IMR-90 (cell line): ENCODE results near the gene TRPM4. TPM values are rescaled to one million over a fixed set of nuclear protein-coding genes. Genes with fewer than 3 reads are reported as not detected.

ENCODE experiments used
- ATAC-seq: fragments of 200-7000 bp; cut with Tn5 transposase; 2 replicates; pipeline ENCODE4 v1.9.1; 2020; ENCODE audit warnings: low read depth, mild to moderate bottlenecking, moderate library complexity
- BruUV-seq: library from RNA; stranded (reverse); fragments of 400-500 nt; replicated peaks from 2 replicates; lab custom pipeline; 2021; lab: Mats Ljungman, UMichigan
- CTCF ChIA-PET: fragments of 300-600 bp; formaldehyde crosslinking; extraction: SDS; loops from one replicate; lab custom pipeline; 2021; ENCODE audit warnings: antibody characterized with exemption; lab: Yijun Ruan, JAX
- POLR2A ChIA-PET: fragments of 300-600 bp; sonication (Branson Sonifier 250); formaldehyde crosslinking; loops from one replicate; lab custom pipeline; 2022; ENCODE audit warnings: antibody characterized with exemption; ENCODE audit not compliant: unreplicated experiment; lab: Charles Lee
- DNase-seq: peaks from one replicate; pipeline ENCODE4 v3.0.0; 2013
- H2AFZ ChIP-seq: replicated peaks from 2 replicates; pipeline ENCODE3; 2013; ENCODE audit warnings: low read length, mild to moderate bottlenecking; ENCODE audit not compliant: poor library complexity
- H2AK5ac ChIP-seq: 2 replicates; pipeline ENCODE4 v1.6.1; 2013; ENCODE audit warnings: low read depth, low read length, inconsistent platforms
- H2AK9ac ChIP-seq: replicated peaks from 2 replicates; pipeline ENCODE3; 2013; ENCODE audit warnings: mild to moderate bottlenecking, low read depth, low read length, moderate library complexity; ENCODE audit not compliant: poor library complexity
- H2BK120ac ChIP-seq: 2 replicates; pipeline ENCODE4 v1.6.1; 2013; ENCODE audit warnings: low read depth, low read length, inconsistent platforms
- H2BK15ac ChIP-seq: 3 replicates; pipeline ENCODE4 v1.6.1; 2013; ENCODE audit warnings: low read depth, low read length, inconsistent platforms
- H2BK20ac ChIP-seq: 2 replicates; pipeline ENCODE4 v1.6.1; 2013; ENCODE audit warnings: low read depth, mild to moderate bottlenecking, inconsistent platforms, low read length, moderate library complexity
- H2BK5ac ChIP-seq: 2 replicates; pipeline ENCODE4 v1.6.1; 2013; ENCODE audit warnings: mild to moderate bottlenecking, low read depth, low read length, inconsistent platforms; ENCODE audit not compliant: poor library complexity, severe bottlenecking
- H3K14ac ChIP-seq: replicated peaks from 2 replicates; pipeline ENCODE4 v1.6.1; 2013; ENCODE audit warnings: low read depth, low read length, inconsistent platforms
- H3K18ac ChIP-seq: 2 replicates; pipeline ENCODE4 v1.6.1; 2013; ENCODE audit warnings: low read depth, low read length, control low read depth
- H3K23ac ChIP-seq: 2 replicates; pipeline ENCODE4 v1.6.1; 2013; ENCODE audit warnings: low read depth, low read length, inconsistent platforms
- H3K27ac ChIP-seq: 2 replicates; pipeline ENCODE4 v1.5.1; 2013; ENCODE audit warnings: mild to moderate bottlenecking, control low read depth, low read length; ENCODE audit not compliant: insufficient read depth
- H3K27me3 ChIP-seq: 2 replicates; pipeline ENCODE4 v1.6.1; 2013; ENCODE audit warnings: low read length; ENCODE audit not compliant: control insufficient read depth, insufficient read depth
- H3K36me3 ChIP-seq: 2 replicates; pipeline ENCODE4 v1.6.1; 2013; ENCODE audit warnings: low read length, mixed read lengths; ENCODE audit not compliant: control insufficient read depth, insufficient read depth
- H3K4ac ChIP-seq: 2 replicates; pipeline ENCODE4 v1.6.1; 2013; ENCODE audit warnings: low read depth, low read length, inconsistent platforms
- H3K4me1 ChIP-seq: 2 replicates; pipeline ENCODE4 v1.6.1; 2013; ENCODE audit warnings: low read length, mixed read lengths; ENCODE audit not compliant: control insufficient read depth, insufficient read depth
- H3K4me2 ChIP-seq: 2 replicates; pipeline ENCODE4 v1.6.1; 2013; ENCODE audit warnings: low read depth, mild to moderate bottlenecking, control low read depth, low read length, moderate library complexity
- H3K4me3 ChIP-seq: 2 replicates; pipeline ENCODE4 v1.5.1; 2013; ENCODE audit warnings: low read depth, mild to moderate bottlenecking, control low read depth, low read length, moderate library complexity; ENCODE audit not compliant: insufficient read depth
- H3K56ac ChIP-seq: 2 replicates; pipeline ENCODE4 v1.6.1; 2013; ENCODE audit warnings: low read length, inconsistent platforms; ENCODE audit not compliant: insufficient read depth; ENCODE audit errors: extremely low read depth
- H3K79me1 ChIP-seq, 2 experiments: 2 replicates each; pipeline ENCODE4 v1.6.1; 2013; ENCODE audit warnings: low read length in 2 of 2, inconsistent platforms in 1 of 2, low read depth in 1 of 2
- H3K9ac ChIP-seq: 2 replicates; pipeline ENCODE4 v1.6.1; 2013; ENCODE audit warnings: low read depth, low read length, control low read depth
- H3K9me1 ChIP-seq: 2 replicates; pipeline ENCODE4 v1.6.1; 2013; ENCODE audit warnings: low read length, inconsistent platforms; ENCODE audit not compliant: insufficient read depth
- H3K9me3 ChIP-seq: 2 replicates; pipeline ENCODE4 v1.6.1; 2013; ENCODE audit warnings: low read length; ENCODE audit not compliant: control insufficient read depth, insufficient read depth
- H4K20me1 ChIP-seq: 2 replicates; pipeline ENCODE4 v1.6.1; 2013; ENCODE audit warnings: low read length, inconsistent platforms; ENCODE audit not compliant: insufficient read depth
- H4K5ac ChIP-seq: 2 replicates; pipeline ENCODE4 v1.6.1; 2013; ENCODE audit warnings: mild to moderate bottlenecking, low read depth, low read length, control low read depth
- H4K8ac ChIP-seq, 2 experiments: 2 replicates each; pipeline ENCODE4 v1.6.1; 2013; ENCODE audit warnings: low read depth in 2 of 2, low read length in 2 of 2, control low read depth in 1 of 2, inconsistent platforms in 1 of 2
- H4K91ac ChIP-seq: 2 replicates; pipeline ENCODE4 v1.6.1; 2013; ENCODE audit warnings: low read depth, low read length, inconsistent platforms; ENCODE audit not compliant: insufficient read depth
- CEBPB ChIP-seq: IDR thresholded peaks from 2 replicates; pipeline ENCODE4 v1.6.1; 2012; ENCODE audit warnings: low read depth, low read length, improper control_type of control experiment
- CHD1 ChIP-seq: IDR thresholded peaks from 2 replicates; pipeline ENCODE4 v1.6.1; 2012; ENCODE audit warnings: low read depth, low read length, improper control_type of control experiment
- FOS ChIP-seq: fragments of 150-350 bp; IDR thresholded peaks from 2 replicates; pipeline ENCODE4 v1.6.1; 2016; ENCODE audit warnings: low read depth, low read length
- MAZ ChIP-seq: IDR thresholded peaks from 2 replicates; pipeline ENCODE4 v1.6.1; 2012; ENCODE audit warnings: low read depth, mild to moderate bottlenecking, low read length, improper control_type of control experiment, moderate library complexity, borderline replicate concordance
- MXI1 ChIP-seq: IDR thresholded peaks from 2 replicates; pipeline ENCODE4 v1.6.1; 2012; ENCODE audit warnings: low read depth, mild to moderate bottlenecking, low read length, moderate library complexity, borderline replicate concordance
- NFE2L2 ChIP-seq: fragments of 150-350 bp; IDR thresholded peaks from 2 replicates; pipeline ENCODE4 v1.6.1; 2016; ENCODE audit warnings: low read depth, mild to moderate bottlenecking, low read length
- POLR2A ChIP-seq: IDR thresholded peaks from 2 replicates; pipeline ENCODE4 v1.6.1; 2012; ENCODE audit warnings: mild to moderate bottlenecking, low read depth, low read length
- RAD21 ChIP-seq: IDR thresholded peaks from 2 replicates; pipeline ENCODE4 v1.6.1; 2012; ENCODE audit warnings: low read length, improper control_type of control experiment
- RCOR1 ChIP-seq: IDR thresholded peaks from 2 replicates; pipeline ENCODE4 v1.6.1; 2012; ENCODE audit warnings: mild to moderate bottlenecking, low read length, improper control_type of control experiment; ENCODE audit not compliant: insufficient replicate concordance
- RFX5 ChIP-seq: IDR thresholded peaks from 2 replicates; pipeline ENCODE4 v1.8.0; 2012; ENCODE audit warnings: low read depth, mild to moderate bottlenecking, low read length, moderate library complexity
- WGBS, 2 experiments: methylation state at CpG; one replicate each; pipeline versions ENCODE4 v1.1.5 to v1.1.7; 2013; ENCODE audit warnings: missing lambda C conversion rate in 2 of 2; ENCODE audit not compliant: insufficient read length in 1 of 2; ENCODE audit errors: extremely low coverage in 2 of 2; 5-methylcytosine and 5-hydroxymethylcytosine counted together
- dilution Hi-C: fragments of 300-500 bp; cut with HindIII; formaldehyde crosslinking; loops from one replicate; pipeline ENCODE4 v1.14.3; 2018; ENCODE audit warnings: low sequenced_read_pairs; ENCODE audit not compliant: unreplicated experiment
- in situ Hi-C: fragments of 300-500 bp; cut with MboI; formaldehyde crosslinking; loops from 3 replicates; pipeline ENCODE4 v1.14.3; 2019; ENCODE audit warnings: low sequenced_read_pairs, inconsistent platforms, mixed read lengths
- intact Hi-C: fragments of 100-400 bp; cut with micrococcal nuclease; formaldehyde crosslinking; loops from 2 replicates; pipeline ENCODE4 v1.10.0; 2022
- polyA plus RNA-seq, 3 experiments: library from polyadenylated mRNA; depleted of rRNA; stranded (reverse); fragments of >200 nt; gene quantifications; 2 replicates each; pipeline ENCODE4 v1.2.3, GENCODE V29; 2012; ENCODE audit warnings: low replicate concordance in 1 of 3
- total RNA-seq: library from RNA; depleted of rRNA; stranded (reverse); fragments of >200 nt; gene quantifications from 2 replicates; pipeline ENCODE4 v1.2.3, GENCODE V29; 2012
- TF ChIP-seq, protein P1 (sequence below): fragments of 150-350 bp; IDR thresholded peaks from 2 replicates; pipeline ENCODE4 v1.6.1; 2017; ENCODE audit warnings: mild to moderate bottlenecking, antibody characterized with exemption, low read length, low read depth
- TF ChIP-seq, protein P2 (sequence below): conservative IDR thresholded peaks from 2 replicates; pipeline ENCODE4 v1.5.1; 2012; ENCODE audit warnings: mild to moderate bottlenecking, low read depth, low read length, improper control_type of control experiment
- TF ChIP-seq, protein P3 (sequence below): fragments of 150-350 bp; IDR thresholded peaks from 2 replicates; pipeline ENCODE4 v1.6.1; 2016; ENCODE audit warnings: low read depth, mild to moderate bottlenecking, low read length, moderate library complexity, borderline replicate concordance

TRPM4 gene
- total and polyA plus RNA-seq, 2 of the 4 experiments (the other 2 are of a cell fraction), result 2.2 to 19.7 TPM

DNA sequence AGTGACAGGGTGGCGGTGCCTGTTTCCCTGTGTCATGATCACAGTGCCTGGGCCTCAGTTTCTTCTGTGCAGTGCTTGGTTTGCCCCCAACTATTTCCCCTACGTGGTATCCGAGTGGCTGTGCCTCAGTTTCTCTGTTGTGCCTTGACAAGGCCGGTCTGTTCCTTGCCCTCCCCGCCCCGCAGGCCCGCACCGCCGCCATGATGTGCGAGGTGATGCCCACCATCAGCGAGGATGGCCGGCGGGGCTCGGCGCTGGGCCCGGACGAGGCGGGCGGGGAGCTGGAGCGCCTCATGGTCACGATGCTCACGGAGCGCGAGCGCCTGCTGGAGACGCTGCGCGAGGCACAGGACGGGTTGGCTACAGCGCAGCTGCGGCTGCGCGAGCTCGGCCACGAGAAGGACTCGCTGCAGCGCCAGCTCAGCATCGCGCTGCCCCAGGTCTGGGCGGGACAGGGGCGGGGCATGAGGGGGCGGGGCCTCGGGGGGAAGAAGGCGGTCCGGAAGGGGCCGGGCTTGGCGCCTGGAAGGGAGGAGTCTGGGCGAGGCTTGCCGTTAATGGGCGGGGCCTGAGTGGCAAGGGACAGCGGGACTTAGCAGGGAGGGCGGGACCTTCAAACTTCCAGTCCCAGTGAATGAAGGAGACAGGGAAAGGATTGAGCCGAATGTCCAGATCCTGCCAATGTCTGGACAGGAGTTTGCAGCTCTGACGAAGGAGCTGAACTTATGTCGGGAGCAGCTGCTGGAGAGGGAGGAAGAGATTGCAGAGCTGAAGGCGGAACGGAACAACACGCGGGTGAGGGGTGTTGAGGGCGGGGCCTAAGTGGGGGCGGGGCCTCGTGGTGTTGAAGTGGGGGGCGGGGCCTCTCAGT, 29.7 kb upstream of the TRPM4 start:
- intact Hi-C loops, result no loop called here
- dilution Hi-C loops, result no loop called here
- no peak overlapping the region for H3K23ac ChIP-seq
- H2AK9ac ChIP-seq, result peak overlapping the region; percentile 95
- 4% methylated on average over 38 of the region's 63 CpGs; no CpG with 5 or more reads in 1 of the 2 experiments for WGBS, 2 experiments
- ChIA-PET POLR2A (interaction anchor here (0.6 to 0.7 kb wide), 2 partner anchors 50 to 136 kb away, joined by 6 to 8 read pairs; no protein-coding TSS in a partner anchor), CTCF (interaction anchor here (1.1 kb wide), 1 partner anchor 14 kb away, joined by 4 read pairs; the partner anchor contains the start of gene LIN7B)
- H4K20me1 ChIP-seq, result no peaks in the 10 kb centered on the region; the same call in 1 of the 2 replicates
- H3K27me3 ChIP-seq, result peaks cover 4% of the 10 kb centered on the region
- peak overlapping the region; percentile 58 for H4K5ac ChIP-seq
- peak overlapping the region; percentile 38 for H3K9ac ChIP-seq
- H3K36me3 ChIP-seq, result no peaks in the 10 kb centered on the region
- H2BK20ac ChIP-seq, result no peak overlapping the region
- DNase-seq (peak; percentile 95), ATAC-seq (peak; percentile 100)
- peak overlapping the region; percentile 28; the same call in 1 of the 2 replicates for H2BK120ac ChIP-seq
- peak overlapping the region; percentile 98 for H3K4me2 ChIP-seq
- peaks cover 7% of the 10 kb centered on the region; the same call in 1 of the 2 replicates for H3K9me1 ChIP-seq
- BruUV-seq, result no TSS peak
- H3K18ac ChIP-seq, result peak overlapping the region; percentile 8
- H3K27ac ChIP-seq, result peak overlapping the region; percentile 55
- peak overlapping the region; percentile 76 for H2BK5ac ChIP-seq
- H4K8ac ChIP-seq, result peak overlapping the region; percentile 70 to 87
- no peak overlapping the region for H3K56ac ChIP-seq
- peak overlapping the region; percentile 53 for H3K4me3 ChIP-seq
- peak overlapping the region; percentile 100 for H2AFZ ChIP-seq
- peak overlapping the region; percentile 42; the same call in 1 of the 2 replicates for H2AK5ac ChIP-seq
- H3K14ac ChIP-seq, result peak overlapping the region; percentile 61
- H3K9me3 ChIP-seq, result no peaks in the 10 kb centered on the region
- H3K4me1 ChIP-seq, result peaks cover 5% of the 10 kb centered on the region; the same call in 1 of the 2 replicates
- H3K4ac ChIP-seq, result peak overlapping the region; percentile 55
- in situ Hi-C loops, result no loop called here
- no peak overlapping the region for H2BK15ac ChIP-seq
- peak overlapping the region; percentile 57; the same call in 1 of the 2 replicates for H4K91ac ChIP-seq
- no peaks in the 10 kb centered on the region for H3K79me1 ChIP-seq
- TF ChIP-seq POLR2A (no peak), RFX5 (no peak), RCOR1 (no peak), NFE2L2 (no peak), CHD1 (no peak), CEBPB (no peak), FOS (no peak), RAD21 (no peak), MAZ (peak; percentile 14; the same call in 1 of the 2 replicates), MXI1 (peak; percentile 45; the same call in 1 of the 2 replicates)
- TF ChIP-seq, protein P1, sequence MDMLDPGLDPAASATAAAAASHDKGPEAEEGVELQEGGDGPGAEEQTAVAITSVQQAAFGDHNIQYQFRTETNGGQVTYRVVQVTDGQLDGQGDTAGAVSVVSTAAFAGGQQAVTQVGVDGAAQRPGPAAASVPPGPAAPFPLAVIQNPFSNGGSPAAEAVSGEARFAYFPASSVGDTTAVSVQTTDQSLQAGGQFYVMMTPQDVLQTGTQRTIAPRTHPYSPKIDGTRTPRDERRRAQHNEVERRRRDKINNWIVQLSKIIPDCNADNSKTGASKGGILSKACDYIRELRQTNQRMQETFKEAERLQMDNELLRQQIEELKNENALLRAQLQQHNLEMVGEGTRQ, result peak; percentile 63
- TF ChIP-seq, protein P2, sequence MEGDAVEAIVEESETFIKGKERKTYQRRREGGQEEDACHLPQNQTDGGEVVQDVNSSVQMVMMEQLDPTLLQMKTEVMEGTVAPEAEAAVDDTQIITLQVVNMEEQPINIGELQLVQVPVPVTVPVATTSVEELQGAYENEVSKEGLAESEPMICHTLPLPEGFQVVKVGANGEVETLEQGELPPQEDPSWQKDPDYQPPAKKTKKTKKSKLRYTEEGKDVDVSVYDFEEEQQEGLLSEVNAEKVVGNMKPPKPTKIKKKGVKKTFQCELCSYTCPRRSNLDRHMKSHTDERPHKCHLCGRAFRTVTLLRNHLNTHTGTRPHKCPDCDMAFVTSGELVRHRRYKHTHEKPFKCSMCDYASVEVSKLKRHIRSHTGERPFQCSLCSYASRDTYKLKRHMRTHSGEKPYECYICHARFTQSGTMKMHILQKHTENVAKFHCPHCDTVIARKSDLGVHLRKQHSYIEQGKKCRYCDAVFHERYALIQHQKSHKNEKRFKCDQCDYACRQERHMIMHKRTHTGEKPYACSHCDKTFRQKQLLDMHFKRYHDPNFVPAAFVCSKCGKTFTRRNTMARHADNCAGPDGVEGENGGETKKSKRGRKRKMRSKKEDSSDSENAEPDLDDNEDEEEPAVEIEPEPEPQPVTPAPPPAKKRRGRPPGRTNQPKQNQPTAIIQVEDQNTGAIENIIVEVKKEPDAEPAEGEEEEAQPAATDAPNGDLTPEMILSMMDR, result peak; percentile 26; the same call in 1 of the 2 replicates
- TF ChIP-seq, protein P3, sequence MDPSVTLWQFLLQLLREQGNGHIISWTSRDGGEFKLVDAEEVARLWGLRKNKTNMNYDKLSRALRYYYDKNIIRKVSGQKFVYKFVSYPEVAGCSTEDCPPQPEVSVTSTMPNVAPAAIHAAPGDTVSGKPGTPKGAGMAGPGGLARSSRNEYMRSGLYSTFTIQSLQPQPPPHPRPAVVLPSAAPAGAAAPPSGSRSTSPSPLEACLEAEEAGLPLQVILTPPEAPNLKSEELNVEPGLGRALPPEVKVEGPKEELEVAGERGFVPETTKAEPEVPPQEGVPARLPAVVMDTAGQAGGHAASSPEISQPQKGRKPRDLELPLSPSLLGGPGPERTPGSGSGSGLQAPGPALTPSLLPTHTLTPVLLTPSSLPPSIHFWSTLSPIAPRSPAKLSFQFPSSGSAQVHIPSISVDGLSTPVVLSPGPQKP, result no peak
